CD14-positive monocyte (primary cell): ENCODE data around the gene FAM83F. TPM values are rescaled to one million over a fixed set of nuclear protein-coding genes. Genes with fewer than 3 reads are reported as not detected.

ENCODE experiments used
- DNase-seq, 3 donors: peaks; one replicate each; pipeline ENCODE4 v3.0.0-alpha.2; 2011 to 2022
- H2AFZ ChIP-seq: 2 replicates; pipeline ENCODE4 v1.6.0; 2012; ENCODE audit warnings: mild to moderate bottlenecking, low read depth, low read length, inconsistent platforms; ENCODE audit not compliant: insufficient read depth, poor library complexity, severe bottlenecking
- H3K27ac ChIP-seq, 2 donors: 1 replicate in 1 of 2; 2 replicates in 1 of 2; pipeline ENCODE4 v1.5.1; 2012 to 2013; ENCODE audit warnings: low read length in 2 of 2, control low read depth in 1 of 2, inconsistent platforms in 1 of 2, low read depth in 1 of 2, mild to moderate bottlenecking in 1 of 2
- H3K27me3 ChIP-seq, 2 donors: one replicate each; pipeline versions ENCODE4 v1.6.0 to v1.6.1; 2011 to 2013; ENCODE audit warnings: low read length in 2 of 2; ENCODE audit not compliant: control insufficient read depth in 2 of 2, insufficient read depth in 2 of 2
- H3K36me3 ChIP-seq, 2 donors: replicated peaks in 1 of 2; 1 replicate in 1 of 2; 2 replicates in 1 of 2; pipeline versions ENCODE4 v1.5.1 to v1.6.1; 2012 to 2013; ENCODE audit warnings: low read length in 2 of 2, control low read depth in 1 of 2, inconsistent platforms in 1 of 2, mild to moderate bottlenecking in 1 of 2; ENCODE audit not compliant: insufficient read depth in 2 of 2, control insufficient read depth in 1 of 2
- H3K4me1 ChIP-seq, 2 donors: 1 replicate in 1 of 2; 2 replicates in 1 of 2; pipeline versions ENCODE4 v1.5.1 to v1.6.1; 2012 to 2013; ENCODE audit warnings: low read length in 2 of 2, control low read depth in 1 of 2, inconsistent platforms in 1 of 2, mild to moderate bottlenecking in 1 of 2, moderate library complexity in 1 of 2; ENCODE audit not compliant: insufficient read depth in 2 of 2, control insufficient read depth in 1 of 2
- H3K4me2 ChIP-seq: replicated peaks from 2 replicates; pipeline ENCODE3; 2012; ENCODE audit warnings: low read length, moderate library complexity, mild to moderate bottlenecking; ENCODE audit not compliant: poor library complexity, severe bottlenecking; ENCODE audit errors: extremely low read depth
- H3K4me3 ChIP-seq, 3 experiments: fragments of 200-600 bp in 1 of 3; sonication (generic) in 1 of 3; replicated peaks in 1 of 3; 1 replicate in 2 of 3; 2 replicates in 1 of 3; pipeline ENCODE4 v1.5.1; 2011 to 2013; ENCODE audit warnings: low read length in 3 of 3, mild to moderate bottlenecking in 3 of 3, control low read depth in 2 of 3, low read depth in 2 of 3, inconsistent platforms in 1 of 3, moderate library complexity in 1 of 3
- H3K79me2 ChIP-seq: 2 replicates; pipeline ENCODE4 v1.6.0; 2012; ENCODE audit warnings: mild to moderate bottlenecking, control low read depth, inconsistent platforms, low read length, moderate library complexity; ENCODE audit not compliant: insufficient read depth
- H3K9ac ChIP-seq: 2 replicates; pipeline ENCODE4 v1.6.0; 2017; ENCODE audit warnings: low read length, mild to moderate bottlenecking; ENCODE audit not compliant: insufficient read depth, poor library complexity, severe bottlenecking
- H3K9me3 ChIP-seq, 2 donors: replicated peaks in 1 of 2; 1 replicate in 1 of 2; 2 replicates in 1 of 2; pipeline versions ENCODE4 v1.5.1 to v1.6.1; 2012 to 2013; ENCODE audit warnings: low read length in 2 of 2, control low read depth in 1 of 2; ENCODE audit not compliant: control insufficient read depth in 1 of 2, insufficient read depth in 1 of 2
- H4K20me1 ChIP-seq: 2 replicates; pipeline ENCODE4 v1.6.0; 2012; ENCODE audit warnings: mild to moderate bottlenecking, low read length, control low read depth, moderate library complexity; ENCODE audit not compliant: insufficient read depth
- H3K27ac Mint-ChIP-seq, 7 donors: one replicate each; pipeline ENCODE4 v1.8.0; 2020; ENCODE audit warnings: mild to moderate bottlenecking in 7 of 7, mixed read lengths in 7 of 7, moderate library complexity in 6 of 7, inconsistent platforms in 2 of 7
- H3K27me3 Mint-ChIP-seq, 3 donors: one replicate each; pipeline ENCODE4 v1.8.0; 2021 to 2022; ENCODE audit warnings: low read depth in 3 of 3, mild to moderate bottlenecking in 3 of 3, mixed read lengths in 3 of 3, moderate library complexity in 3 of 3, inconsistent platforms in 1 of 3
- H3K36me3 Mint-ChIP-seq, 2 donors: one replicate each; pipeline ENCODE4 v1.8.0; 2020; ENCODE audit warnings: mixed read lengths in 2 of 2, inconsistent platforms in 1 of 2, mild to moderate bottlenecking in 1 of 2
- H3K4me1 Mint-ChIP-seq: one replicate; pipeline ENCODE4 v1.8.0; 2020; ENCODE audit warnings: mild to moderate bottlenecking, mixed read lengths
- H3K4me3 Mint-ChIP-seq, 2 donors: one replicate each; pipeline ENCODE4 v1.8.0; 2020; ENCODE audit warnings: mild to moderate bottlenecking in 2 of 2, mixed read lengths in 2 of 2, moderate library complexity in 1 of 2
- H3K9me3 Mint-ChIP-seq, 7 donors: one replicate each; pipeline ENCODE4 v1.8.0; 2020 to 2022; ENCODE audit warnings: mixed read lengths in 7 of 7, mild to moderate bottlenecking in 6 of 7, moderate library complexity in 6 of 7, inconsistent platforms in 2 of 7
- WGBS: methylation state at CpG from one replicate; pipeline ENCODE4 v1.1.5; 2013; ENCODE audit warnings: missing lambda C conversion rate; ENCODE audit not compliant: insufficient coverage; 5-methylcytosine and 5-hydroxymethylcytosine counted together
- intact Hi-C, 2 donors: fragments of 100-400 bp; cut with micrococcal nuclease; formaldehyde crosslinking; loops; one replicate each; pipeline versions ENCODE4 v1.15.0 to v1.15.1; 2023
- polyA plus RNA-seq, 3 donors: library from polyadenylated mRNA; depleted of rRNA in 1 of 3; unstranded in 2 of 3; stranded (reverse) in 1 of 3; fragments of 300-500 nt in 2 of 3; fragments of >200 nt in 1 of 3; fragmentation: Illumina TruSeq in 2 of 3; gene quantifications; 1 replicate in 2 of 3; 2 replicates in 1 of 3; pipeline ENCODE4 v1.2.3, GENCODE V29; 2012 to 2021
- TF ChIP-seq, protein P1 (sequence below): fragments of 200-600 bp; IDR thresholded peaks from one replicate; pipeline ENCODE4 v1.8.0; 2022; ENCODE audit warnings: antibody characterized with exemption, mild to moderate bottlenecking

The FAM83F gene
- polyA plus RNA-seq, 3 donors, result 0.01 TPM; not detected in 2

GRCh38 chr22:39980596-39980995 is 14.2 kb upstream of the FAM83F start:
- Mint-ChIP-seq H3K4me1 (no peaks in the 10 kb centered on the region), H3K4me3 (no peak overlapping the region)

GRCh38 chr22:39983346-39983745 is 11.4 kb upstream of the FAM83F start:
- no peak for DNase-seq
- no peaks in the 10 kb centered on the region for H3K9me3 ChIP-seq
- no peaks in the 10 kb centered on the region for H3K79me2 ChIP-seq
- H3K4me3 Mint-ChIP-seq, result no peak overlapping the region
- no peaks in the 10 kb centered on the region for H3K36me3 ChIP-seq
- H2AFZ ChIP-seq, result no peak overlapping the region
- no peaks in the 10 kb centered on the region for H3K4me1 ChIP-seq
- intact Hi-C loops, result no loop called here
- H3K9me3 Mint-ChIP-seq, result peaks cover 0 to 2% (median 0%) of the 10 kb centered on the region in 7 donors
- no peak overlapping the region for H3K9ac ChIP-seq
- peaks cover 34 to 43% (median 35%) of the 10 kb centered on the region in 3 donors for H3K27me3 Mint-ChIP-seq
- TF ChIP-seq, protein P1, sequence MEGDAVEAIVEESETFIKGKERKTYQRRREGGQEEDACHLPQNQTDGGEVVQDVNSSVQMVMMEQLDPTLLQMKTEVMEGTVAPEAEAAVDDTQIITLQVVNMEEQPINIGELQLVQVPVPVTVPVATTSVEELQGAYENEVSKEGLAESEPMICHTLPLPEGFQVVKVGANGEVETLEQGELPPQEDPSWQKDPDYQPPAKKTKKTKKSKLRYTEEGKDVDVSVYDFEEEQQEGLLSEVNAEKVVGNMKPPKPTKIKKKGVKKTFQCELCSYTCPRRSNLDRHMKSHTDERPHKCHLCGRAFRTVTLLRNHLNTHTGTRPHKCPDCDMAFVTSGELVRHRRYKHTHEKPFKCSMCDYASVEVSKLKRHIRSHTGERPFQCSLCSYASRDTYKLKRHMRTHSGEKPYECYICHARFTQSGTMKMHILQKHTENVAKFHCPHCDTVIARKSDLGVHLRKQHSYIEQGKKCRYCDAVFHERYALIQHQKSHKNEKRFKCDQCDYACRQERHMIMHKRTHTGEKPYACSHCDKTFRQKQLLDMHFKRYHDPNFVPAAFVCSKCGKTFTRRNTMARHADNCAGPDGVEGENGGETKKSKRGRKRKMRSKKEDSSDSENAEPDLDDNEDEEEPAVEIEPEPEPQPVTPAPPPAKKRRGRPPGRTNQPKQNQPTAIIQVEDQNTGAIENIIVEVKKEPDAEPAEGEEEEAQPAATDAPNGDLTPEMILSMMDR, result no peak
- no peak overlapping the region for H3K27ac ChIP-seq
- WGBS, result 100% methylated on average over 3 of the region's 4 CpGs
- no peaks in the 10 kb centered on the region for H4K20me1 ChIP-seq
- no peak overlapping the region for H3K27ac Mint-ChIP-seq
- no peaks in the 10 kb centered on the region for H3K4me1 Mint-ChIP-seq
- no peaks in the 10 kb centered on the region for H3K36me3 Mint-ChIP-seq
- H3K4me2 ChIP-seq, result no peak overlapping the region
- H3K4me3 ChIP-seq, result no peak overlapping the region
- H3K27me3 ChIP-seq, result peaks cover 0 to 19% of the 10 kb centered on the region in 2 donors

More at GRCh38 chr22:39980596-39980995, 14.2 kb upstream of the FAM83F start:
- H3K27me3 Mint-ChIP-seq, result peaks cover 38 to 51% (median 51%) of the 10 kb centered on the region in 3 donors
- Histone ChIP-seq H3K36me3 (no peaks in the 10 kb centered on the region), H4K20me1 (no peaks in the 10 kb centered on the region), H3K79me2 (no peaks in the 10 kb centered on the region), H3K27me3 (peaks cover 15 to 34% of the 10 kb centered on the region in 2 donors), H3K27ac (no peak overlapping the region), H3K9me3 (no peaks in the 10 kb centered on the region), H3K9ac (no peak overlapping the region), H3K4me1 (no peaks in the 10 kb centered on the region), H2AFZ (no peak overlapping the region), H3K4me2 (no peak overlapping the region), H3K4me3 (no peak overlapping the region)
- 92% methylated on average over 3 of the region's 6 CpGs for WGBS
- intact Hi-C loops, result no loop called here
- H3K27ac Mint-ChIP-seq, result no peak overlapping the region
- TF ChIP-seq, protein P1, result no peak
- peaks cover 0 to 4% (median 0%) of the 10 kb centered on the region in 7 donors for H3K9me3 Mint-ChIP-seq
- DNase-seq, result no peak
- H3K36me3 Mint-ChIP-seq, result no peaks in the 10 kb centered on the region
